GM10248 (cell line): ENCODE measurements around the gene TOR4A.
A peak's percentile ranks its signal among the peaks of the same experiment; 100 is the strongest.

ENCODE experiments used
- CTCF ChIA-PET: fragments of 300-600 bp; sonication (Branson Sonifier 250); formaldehyde crosslinking; extraction: SDS; loops from one replicate; lab custom pipeline; 2021; ENCODE audit warnings: antibody characterized with exemption; lab: Yijun Ruan, JAX
- POLR2A ChIA-PET: fragments of 350-650 bp; sonication (Branson Sonifier 250); formaldehyde crosslinking; extraction: SDS; loops from one replicate; lab custom pipeline; 2020; ENCODE audit warnings: antibody characterized with exemption; lab: Yijun Ruan, JAX
- DNase-seq: peaks from one replicate; pipeline ENCODE4 v3.0.0; 2012; ENCODE audit errors: extremely low spot score
- CTCF ChIP-seq: IDR thresholded peaks from 2 replicates; pipeline ENCODE4 v1.5.1; 2012; ENCODE audit warnings: mild to moderate bottlenecking, low read depth; ENCODE audit errors: extremely low read depth, missing control alignments, control extremely low read depth

The TOR4A gene

DNA sequence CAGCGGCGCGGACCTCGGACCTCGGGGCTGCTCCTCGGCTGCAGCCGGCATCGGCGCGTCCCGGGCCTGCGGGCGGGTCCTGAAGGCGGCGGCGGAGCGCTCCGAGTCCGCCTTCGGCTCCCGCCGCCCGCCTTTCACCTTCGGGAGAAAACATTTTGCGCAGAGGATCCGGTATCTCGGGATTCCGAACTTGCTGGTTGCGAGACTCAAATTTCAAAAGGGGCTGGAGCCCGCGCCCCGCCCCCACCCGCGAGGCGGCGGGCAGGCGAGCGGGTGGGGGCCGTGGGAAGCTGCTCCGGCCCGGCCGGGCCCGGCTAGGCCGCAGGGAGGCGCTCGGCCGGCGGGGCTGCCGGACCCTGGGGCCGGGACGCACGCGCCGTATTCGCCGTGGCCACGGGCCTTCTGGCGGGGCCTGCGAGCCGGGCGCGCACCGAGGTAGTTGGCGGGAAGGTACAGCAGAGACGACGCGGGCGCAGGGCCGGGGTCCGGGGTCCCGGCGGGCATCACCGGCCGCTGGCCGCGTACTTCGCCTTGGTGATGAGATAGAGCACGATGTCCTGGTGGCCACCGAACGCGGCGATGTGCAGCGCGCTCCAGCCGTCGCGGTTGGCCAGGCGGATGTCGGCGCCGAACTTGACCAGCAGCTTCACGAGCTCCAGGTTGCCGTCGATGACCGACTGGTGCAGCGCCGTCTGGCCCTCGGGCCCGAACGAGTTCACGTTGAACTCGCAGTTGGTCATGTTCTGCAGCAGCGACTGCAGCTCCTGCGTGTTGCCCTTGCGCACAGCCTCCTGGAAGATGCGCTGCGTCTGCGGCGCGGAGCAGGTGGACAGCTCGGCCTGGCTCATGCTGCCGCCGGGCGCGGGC lies 23.8 kb downstream of the TOR4A start:
- no peak for DNase-seq
- POLR2A ChIA-PET = interaction anchor here (0.6 to 2.4 kb wide), 10 partner anchors 15 to 146 kb away, joined by 3 to 12 read pairs (median 4); partner anchors contain the start of genes EXD3, NOXA1, TOR4A and TUBB4B
- CTCF ChIA-PET = interaction anchor here (0.8 to 4.1 kb wide), 24 partner anchors 8 to 160 kb away, joined by 3 to 24 read pairs (median 6); partner anchors contain the start of genes EXD3, NOXA1 and TOR4A
- TF ChIP-seq CTCF = peak; percentile 47

DNA sequence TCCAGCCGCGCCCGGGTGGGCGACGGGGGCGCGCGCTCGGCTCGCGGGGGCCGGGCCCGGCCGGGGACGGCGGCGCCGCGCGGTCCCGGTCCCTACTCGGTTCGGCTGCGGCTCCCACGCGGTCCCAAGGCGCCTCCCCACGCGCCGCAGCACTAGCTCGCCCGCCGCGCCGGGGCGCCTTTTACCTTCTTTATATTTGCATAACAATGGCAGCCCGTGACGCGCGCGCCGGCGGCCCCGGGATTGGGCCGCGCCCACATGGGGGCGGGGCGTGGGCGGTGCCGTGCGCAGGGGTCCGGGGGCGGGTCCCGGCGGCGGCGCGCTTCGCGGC lies 24.6 kb downstream of the TOR4A start, which contains the start of gene NRARP:
Gene NRARP (minus strand): TSS at position 154 of the 331 bp plus-strand sequence. CDS start 343 bp downstream, outside the sequence.
- POLR2A ChIA-PET = interaction anchor here (0.5 to 2.4 kb wide), 17 partner anchors 9 to 303 kb away, joined by 3 to 12 read pairs (median 4); partner anchors contain the start of genes EXD3, NOXA1, NSMF and TOR4A
- CTCF ChIA-PET = interaction anchor here (0.7 to 4.1 kb wide), 27 partner anchors 9 to 281 kb away, joined by 3 to 24 read pairs (median 5); partner anchors contain the start of genes EXD3, NOXA1 and TOR4A
- DNase-seq = peak; percentile 93
- no peak for TF ChIP-seq CTCF

- DNase-seq = no peak
- ChIA-PET POLR2A (interaction anchor here (0.5 to 2.4 kb wide), 17 partner anchors 9 to 302 kb away, joined by 3 to 12 read pairs (median 4); partner anchors contain the start of genes EXD3, NOXA1, NSMF and TOR4A), CTCF (interaction anchor here (0.7 to 4.1 kb wide), 27 partner anchors 8 to 281 kb away, joined by 3 to 24 read pairs (median 5); partner anchors contain the start of genes EXD3, NOXA1 and TOR4A)
- peak; percentile 46 for TF ChIP-seq CTCF
These were observed 25.1 kb downstream of the TOR4A start for GRCh38 chr9:137302449-137303150.

DNA sequence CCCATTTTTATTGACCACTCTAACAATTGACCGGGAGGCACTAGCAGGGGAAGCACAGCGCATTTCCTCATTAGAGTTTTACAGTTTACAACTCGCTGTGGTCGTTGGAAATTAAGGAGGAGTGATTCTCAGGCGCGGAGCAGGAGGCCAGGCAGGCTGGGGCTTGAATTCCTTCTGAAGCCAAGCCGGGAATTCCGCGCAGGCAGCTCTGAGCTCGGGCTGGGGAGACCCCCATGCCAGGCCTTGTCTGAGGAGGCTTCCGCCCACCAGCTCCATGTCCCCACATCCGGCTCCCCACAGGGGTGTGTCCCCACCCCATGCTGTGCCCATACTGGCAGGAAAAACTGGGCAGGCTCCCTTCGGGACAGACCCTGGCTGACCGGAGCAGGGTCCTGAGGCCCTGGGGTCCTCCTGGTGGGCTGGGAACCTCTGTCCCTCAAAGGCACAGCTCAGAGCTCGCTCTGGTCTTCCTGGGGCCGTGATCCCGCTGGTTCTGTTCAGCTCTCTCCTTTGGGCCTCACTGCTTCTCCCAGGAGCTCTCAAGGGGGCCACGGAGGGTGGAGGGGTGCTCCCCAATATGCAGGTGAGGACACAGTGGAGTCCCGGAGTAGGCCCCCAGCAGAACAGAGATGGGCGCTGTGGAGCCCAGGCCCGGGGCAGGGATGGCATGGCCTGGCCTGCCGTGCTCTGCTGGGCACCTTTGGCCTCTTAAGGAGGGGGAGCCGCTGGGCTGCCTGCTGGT lies 25.8 kb downstream of the TOR4A start:
- CTCF ChIA-PET = interaction anchor here (1.0 to 4.1 kb wide), 7 partner anchors 10 to 141 kb away, joined by 3 to 24 read pairs (median 11); partner anchors contain the start of genes EXD3, NOXA1 and TOR4A
- DNase-seq = no peak
- TF ChIP-seq CTCF = no peak
- POLR2A ChIA-PET = interaction anchor here (1.5 to 2.4 kb wide), 3 partner anchors 13 to 156 kb away, joined by 6 to 11 read pairs (median 7); partner anchors contain the start of gene NSMF

GRCh38 chr9:137303893-137304382 lies 26.4 kb downstream of the TOR4A start:
- CTCF ChIA-PET = interaction anchor here (1.0 to 4.1 kb wide), 5 partner anchors 9 to 140 kb away, joined by 3 to 24 read pairs (median 19); partner anchors contain the start of genes EXD3 and NOXA1
- POLR2A ChIA-PET = no interaction called here
- TF ChIP-seq CTCF = no peak
- no peak for DNase-seq
